Erythroblast (primary cell): Measurements from ENCODE around the gene SEPHS1.
"Not testable (repeated sequence)": the region's sequence is repeated elsewhere in the genome, so short reads cannot be mapped to it uniquely, and the experiment has no call there.

ENCODE experiments used
- DNase-seq, 2 experiments: peaks; one replicate each; lab custom pipeline; 2025; lab: John Stamatoyannopoulos, UW
- GATA1 ChIP-seq: IDR thresholded peaks from 2 replicates; pipeline ENCODE4 v1.6.1; 2011; ENCODE audit warnings: low read depth, mild to moderate bottlenecking, control low read depth, low read length, moderate library complexity
- POLR2A ChIP-seq: IDR thresholded peaks from 2 replicates; pipeline ENCODE4 v1.6.1; 2011; ENCODE audit warnings: mild to moderate bottlenecking, low read length

Gene SEPHS1

DNA sequence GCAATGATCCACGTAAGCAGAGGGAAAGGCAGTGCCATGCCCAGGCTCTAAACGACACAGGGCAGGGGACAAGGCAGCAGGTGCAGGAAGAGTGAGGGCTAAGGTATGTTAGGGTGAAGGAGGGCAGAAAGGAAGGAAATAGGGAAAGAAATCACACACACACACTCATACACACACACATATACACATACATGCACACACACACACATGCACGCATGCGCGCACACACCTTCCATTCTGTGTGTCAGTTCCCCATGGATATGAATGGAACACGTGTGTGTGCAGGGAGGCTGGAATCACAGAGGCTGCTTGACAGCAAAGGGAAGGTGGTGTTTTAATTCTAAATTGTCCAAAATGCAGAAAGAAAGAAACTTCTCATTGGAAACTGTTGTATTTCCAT lies 42.0 kb downstream of the SEPHS1 start:
- DNase-seq: no peak
- TF ChIP-seq POLR2A (no peak), GATA1 (no peak)

DNA sequence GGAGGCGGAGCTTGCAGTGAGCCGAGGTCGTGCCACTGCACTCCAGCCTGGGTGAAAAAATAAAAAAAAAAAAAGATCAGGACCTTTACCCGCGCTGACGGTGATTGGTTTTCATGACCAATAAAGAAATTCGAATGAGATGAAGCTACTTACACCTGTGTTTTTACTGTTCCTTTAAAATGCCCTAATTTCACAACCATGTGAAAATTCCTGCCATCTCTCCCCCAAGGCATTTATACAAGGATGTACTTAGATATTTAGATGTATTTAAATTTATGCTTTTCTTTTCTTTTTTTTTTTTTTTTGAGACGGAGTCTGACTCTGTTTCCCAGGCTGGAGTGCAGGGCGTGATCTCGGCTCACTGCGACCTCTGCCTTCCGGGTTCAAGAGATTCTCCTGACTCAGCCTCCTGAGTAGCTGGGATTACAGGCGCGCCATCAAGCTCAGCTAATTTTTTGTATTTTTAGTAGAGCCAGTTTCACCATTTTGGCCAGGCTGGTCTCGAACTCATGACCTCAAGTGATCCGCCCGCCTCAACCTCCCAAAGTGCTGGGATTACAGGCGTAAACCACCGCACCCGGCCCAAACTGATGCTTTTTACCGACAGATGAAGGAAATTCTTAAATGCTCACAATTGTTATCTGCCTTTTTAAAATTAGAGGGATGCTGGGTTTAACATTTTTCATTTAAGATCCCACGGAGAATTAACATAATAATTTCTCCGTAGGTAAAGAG lies 45.1 kb downstream of the SEPHS1 start:
- DNase-seq: peak in 1 of 2 experiments; percentile 29
- TF ChIP-seq POLR2A (no peak), GATA1 (no peak)

DNA sequence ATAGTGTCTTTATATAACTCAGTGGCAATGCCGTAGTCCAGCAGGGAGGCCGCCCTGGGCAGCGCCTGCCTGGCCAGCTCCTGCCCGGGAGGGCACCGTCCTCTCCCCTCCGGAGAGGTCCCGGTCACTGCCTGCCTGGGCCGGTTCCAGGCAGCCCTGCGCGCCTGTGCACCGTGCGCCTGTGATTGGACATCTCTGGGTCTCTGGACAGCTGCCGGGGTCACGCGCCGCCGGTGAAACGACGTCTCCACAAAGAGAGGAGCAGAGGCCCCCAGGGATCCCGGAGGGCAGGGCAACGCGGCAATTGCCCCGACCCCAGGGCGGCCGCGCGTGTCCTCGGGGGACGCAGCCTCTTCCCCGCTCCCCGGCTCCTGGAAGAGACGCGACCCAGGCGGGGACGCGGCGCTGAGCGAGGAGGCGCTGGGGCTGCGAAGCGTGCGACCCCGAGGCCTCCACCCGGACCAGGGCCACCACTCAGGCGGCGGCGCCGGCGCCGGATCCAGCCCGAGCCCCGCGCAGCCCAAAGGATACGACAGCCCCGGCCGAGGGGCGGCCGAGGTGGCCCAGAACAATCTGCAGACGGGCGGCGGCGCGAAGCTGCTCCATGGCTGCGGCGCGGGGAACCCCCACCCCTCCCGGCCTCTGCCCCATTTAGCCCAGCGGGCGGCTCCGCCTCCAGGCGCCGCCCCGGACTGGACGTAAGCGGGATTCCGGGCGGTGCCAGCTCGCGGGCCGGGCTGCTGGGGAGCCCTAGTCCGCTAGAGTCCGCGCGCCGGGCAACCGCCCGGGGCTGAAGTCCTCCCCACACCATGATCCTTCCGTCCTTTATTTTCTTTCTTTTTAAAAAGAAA lies 48.4 kb downstream of the SEPHS1 start, which contains the start of gene PHYH:
Gene PHYH (minus strand): TSS at position 628 of the 851 bp plus-strand sequence. CDS start 22 bp downstream, at position 606.
- peak; percentile 80 for TF ChIP-seq POLR2A
- TF ChIP-seq GATA1: no peak
- DNase-seq: peak; percentile 88 to 90

DNA sequence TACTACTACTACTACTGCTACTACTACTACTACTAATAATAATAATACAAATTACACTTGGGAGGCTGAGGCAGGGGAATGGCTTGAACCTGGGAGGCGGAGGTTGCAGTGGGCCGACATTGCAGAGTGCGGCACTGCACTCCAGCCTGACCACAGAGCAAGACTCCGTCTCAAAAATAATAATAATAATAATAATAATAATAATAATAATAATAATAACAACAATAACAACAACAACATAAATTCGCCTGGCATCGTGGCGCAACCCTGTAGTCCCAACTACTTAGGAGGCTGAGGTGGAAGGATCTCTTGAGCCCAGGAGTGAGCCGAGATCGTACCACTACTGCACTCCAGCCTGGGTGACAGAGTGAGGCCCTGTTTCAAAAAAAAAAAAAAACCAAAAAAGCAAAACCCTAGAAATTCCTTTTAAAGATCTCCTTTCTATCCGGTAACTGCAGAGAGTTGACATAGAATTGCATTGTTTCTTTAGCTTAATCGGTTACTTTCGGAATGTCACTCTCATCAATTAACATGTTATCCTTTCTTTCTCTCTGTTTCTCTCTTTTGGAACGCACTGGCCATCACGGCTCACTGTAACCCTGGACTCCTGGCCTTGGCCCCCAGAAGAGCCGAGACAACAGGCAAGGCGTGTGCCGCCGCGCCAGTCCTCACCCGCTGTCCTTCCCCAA lies 49.2 kb downstream of the SEPHS1 start:
- DNase-seq: no peak
- TF ChIP-seq GATA1: no peak
- no peak for TF ChIP-seq POLR2A

DNA sequence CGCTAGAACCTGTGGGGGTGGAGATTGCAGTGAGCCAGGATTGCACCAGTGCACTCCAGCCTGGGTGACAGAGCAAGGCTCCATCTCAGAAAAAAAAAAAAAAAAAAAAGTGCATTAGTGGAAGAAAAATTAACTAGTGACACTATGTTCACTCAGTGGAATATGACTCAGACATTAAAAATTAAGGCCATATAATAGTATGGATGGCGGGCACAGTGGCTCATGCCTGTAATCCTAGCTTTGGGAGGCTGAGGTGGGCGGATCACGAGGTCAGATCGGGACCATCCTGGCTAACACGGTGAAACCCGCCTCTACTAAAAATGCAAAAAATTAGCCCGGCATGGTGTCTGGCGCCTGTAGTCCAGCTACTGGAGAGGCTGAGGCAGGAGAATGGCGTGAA lies 51.6 kb downstream of the SEPHS1 start:
- TF ChIP-seq GATA1 (no peak), POLR2A (no peak)
- DNase-seq: no peak

DNA sequence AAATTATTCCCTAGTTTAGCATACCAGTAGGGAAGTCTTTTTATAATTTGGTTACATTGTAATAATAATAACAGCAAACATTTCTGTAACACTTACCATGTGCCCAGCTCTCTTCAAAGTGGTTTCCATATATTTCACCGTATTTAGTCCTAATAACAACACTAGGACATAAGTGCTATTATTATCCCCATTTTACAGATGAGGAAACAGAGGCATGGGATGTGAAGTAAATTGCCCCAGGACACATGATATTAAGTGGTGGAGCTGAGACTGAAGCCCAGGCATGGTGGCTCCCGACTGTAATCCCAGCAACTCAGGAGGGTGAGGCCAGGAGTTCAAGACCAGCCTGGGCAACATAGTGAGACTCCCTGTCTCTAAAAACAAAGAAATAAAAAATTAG lies 53.3 kb downstream of the SEPHS1 start:
- DNase-seq: no peak
- TF ChIP-seq GATA1 (no peak), POLR2A (no peak)

DNA sequence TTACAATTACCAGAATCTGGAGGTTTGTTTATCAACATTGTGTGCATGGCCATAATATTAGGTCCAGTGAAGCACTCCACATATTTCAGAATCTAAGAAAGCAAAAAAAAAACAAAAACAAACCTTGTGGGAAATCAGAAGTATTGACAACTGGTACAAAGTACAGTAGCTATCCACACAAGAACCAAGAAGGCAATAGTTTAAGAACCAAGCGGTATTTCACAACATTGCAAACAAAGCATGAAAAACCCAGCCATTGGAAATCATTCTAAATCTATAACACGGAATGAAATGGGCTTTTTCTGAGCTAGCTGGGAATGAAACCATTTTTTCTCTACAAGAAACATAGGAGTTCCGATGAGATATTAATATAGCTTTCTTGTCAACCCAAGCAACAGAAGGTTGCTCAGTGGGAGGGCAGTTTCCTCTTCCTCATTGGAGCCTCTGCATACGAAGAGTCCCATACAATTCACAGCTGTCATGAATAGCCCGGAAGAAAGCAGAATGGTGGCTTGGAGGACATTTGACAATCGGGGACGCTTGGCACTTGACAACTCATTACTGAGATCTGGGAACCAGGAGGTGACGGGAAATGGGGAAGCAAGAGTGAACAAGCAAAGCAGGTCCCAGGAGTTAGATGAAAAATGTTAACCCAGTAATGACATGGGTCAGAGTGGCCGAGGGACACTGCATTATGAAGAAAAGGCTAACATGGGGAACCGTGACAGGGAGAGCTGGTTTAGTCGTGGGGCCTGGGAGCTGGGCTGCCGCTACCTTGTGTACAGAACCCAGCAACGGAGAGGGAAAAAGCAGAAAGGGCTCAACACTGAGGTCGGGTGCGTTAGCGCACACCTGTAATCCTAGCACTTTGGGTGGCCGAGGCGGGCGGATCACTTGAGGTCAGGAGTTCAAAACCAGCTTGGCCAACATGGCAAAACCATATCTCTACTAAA lies 56.0 kb downstream of the SEPHS1 start:
- no peak for DNase-seq
- TF ChIP-seq POLR2A (no peak), GATA1 (no peak)

DNA sequence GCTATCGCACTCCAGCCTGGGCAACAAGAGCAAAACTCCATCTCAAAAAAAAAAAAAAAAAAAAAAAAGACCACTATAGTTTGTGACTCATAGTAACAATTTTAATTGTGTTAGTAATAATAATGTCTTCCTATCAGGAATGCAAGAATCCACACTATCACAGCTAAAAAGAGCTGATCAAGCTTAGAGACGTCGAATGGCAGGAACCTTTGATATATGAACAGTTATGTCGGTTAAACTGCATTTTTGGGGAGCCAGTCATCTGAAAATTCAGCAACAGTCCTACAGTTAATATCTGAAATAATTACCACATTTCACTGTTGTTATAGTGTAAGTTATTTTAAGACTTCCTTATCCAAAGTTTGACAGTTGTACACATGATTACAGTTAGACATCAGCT lies 57.0 kb downstream of the SEPHS1 start:
- no peak for DNase-seq
- TF ChIP-seq GATA1: no peak
- TF ChIP-seq POLR2A: no peak

DNA sequence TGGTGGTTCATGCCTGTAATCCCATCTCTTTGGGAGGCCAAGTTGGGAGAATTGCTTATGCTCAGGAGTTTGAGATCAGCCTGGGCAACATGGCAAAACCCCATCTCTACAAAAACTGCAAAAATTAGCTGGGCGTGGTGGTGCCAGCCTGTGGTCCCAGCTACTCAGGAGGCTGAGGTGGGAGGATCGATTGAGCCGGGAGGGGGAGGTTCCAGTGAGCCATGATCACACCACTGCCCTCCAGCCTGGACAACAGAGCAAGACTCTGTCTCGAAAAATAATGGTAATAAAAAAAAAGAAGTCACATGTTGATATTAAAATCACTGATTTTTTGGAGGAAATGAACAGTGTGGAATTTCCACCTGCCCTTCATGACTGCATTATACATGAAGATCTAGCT lies 64.0 kb downstream of the SEPHS1 start:
- TF ChIP-seq POLR2A: no peak
- no peak for TF ChIP-seq GATA1
- no peak for DNase-seq

DNA sequence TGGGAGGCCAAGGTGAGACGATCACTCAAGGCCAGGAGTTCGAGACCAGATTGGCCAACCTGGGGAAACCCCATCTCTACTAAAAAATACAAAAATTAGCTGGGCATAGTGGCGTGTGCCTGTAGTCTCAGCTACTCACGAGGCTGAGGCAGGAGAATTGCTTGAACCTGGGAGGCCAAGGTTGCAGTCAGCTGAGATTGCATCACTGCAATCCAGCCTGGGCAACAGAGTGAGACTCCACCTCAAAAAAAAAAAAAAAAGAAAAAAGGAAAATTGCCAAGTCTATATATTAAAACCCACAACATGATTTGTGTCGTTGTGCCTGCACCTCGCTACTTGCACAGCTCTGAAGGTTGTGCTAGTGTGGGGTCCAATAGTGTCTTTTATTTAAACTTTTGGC lies 65.7 kb downstream of the SEPHS1 start:
- not testable (repeated sequence) for DNase-seq

DNA sequence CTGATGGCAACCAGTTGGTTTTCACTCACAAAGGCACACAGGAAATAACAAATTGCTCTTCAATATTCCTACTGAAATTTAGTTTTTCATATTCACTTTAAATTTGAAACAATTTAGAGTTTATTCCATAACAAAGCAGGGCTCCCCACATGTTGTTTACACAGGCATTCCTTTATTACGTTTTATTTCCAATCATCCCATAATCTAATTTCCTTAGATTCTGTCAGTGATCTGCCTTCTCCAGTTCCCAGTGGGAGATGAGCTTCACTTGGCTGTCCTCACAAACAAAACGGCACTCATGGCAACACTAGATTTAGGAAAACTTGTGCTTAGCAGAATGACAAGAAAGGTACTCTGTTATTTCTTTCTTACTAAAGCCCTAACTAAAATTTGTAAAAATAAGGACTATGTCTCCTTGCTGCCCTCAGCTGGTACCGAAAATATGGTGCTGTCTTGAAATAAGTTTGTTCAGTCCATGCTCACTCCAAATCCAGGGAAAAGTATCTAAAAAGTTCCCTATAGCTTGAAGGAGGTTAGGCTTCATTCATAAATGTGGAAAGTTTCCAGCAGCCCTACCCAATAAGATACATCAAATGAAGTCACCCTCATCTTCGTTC lies 71.2 kb downstream of the SEPHS1 start:
- DNase-seq: no peak

DNA sequence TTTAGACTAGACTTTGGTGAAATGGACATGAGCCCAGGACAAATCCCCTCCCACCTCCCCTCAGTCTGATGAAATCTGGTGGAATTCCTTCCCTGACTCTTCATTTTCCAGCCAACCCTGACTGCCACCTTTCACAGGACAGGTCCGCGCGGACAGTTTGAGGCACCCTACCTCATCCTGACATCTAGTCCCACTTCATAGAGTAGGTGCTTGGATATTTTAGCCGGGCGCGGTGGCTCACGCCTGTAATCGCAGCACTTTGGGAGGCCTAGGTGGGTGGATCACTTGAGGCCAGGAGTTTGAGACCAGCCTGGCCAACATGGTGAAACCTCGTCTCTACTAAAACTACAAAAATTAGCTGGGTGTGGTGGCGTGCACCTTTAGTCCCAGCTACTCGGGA lies 71.9 kb downstream of the SEPHS1 start:
- DNase-seq: not testable (repeated sequence)

More for the DNA sequence above, 71.2 kb downstream of the SEPHS1 start:
- TF ChIP-seq GATA1 (no peak), POLR2A (no peak)
